CD4-positive, alpha-beta T cell treated with Interleukin-12 subunit alpha and Interleukin-12 subunit beta, for 1 hour (primary cell): ENCODE measurements around the gene SLC22A14.
"Not testable (repeated sequence)": the region's sequence is repeated elsewhere in the genome, so short reads cannot be mapped to it uniquely, and the experiment has no call there.

ENCODE experiments used
- DNase-seq: peaks from one replicate; pipeline ENCODE4 v3.0.0-alpha.2; 2020

Gene SLC22A14, protein sequence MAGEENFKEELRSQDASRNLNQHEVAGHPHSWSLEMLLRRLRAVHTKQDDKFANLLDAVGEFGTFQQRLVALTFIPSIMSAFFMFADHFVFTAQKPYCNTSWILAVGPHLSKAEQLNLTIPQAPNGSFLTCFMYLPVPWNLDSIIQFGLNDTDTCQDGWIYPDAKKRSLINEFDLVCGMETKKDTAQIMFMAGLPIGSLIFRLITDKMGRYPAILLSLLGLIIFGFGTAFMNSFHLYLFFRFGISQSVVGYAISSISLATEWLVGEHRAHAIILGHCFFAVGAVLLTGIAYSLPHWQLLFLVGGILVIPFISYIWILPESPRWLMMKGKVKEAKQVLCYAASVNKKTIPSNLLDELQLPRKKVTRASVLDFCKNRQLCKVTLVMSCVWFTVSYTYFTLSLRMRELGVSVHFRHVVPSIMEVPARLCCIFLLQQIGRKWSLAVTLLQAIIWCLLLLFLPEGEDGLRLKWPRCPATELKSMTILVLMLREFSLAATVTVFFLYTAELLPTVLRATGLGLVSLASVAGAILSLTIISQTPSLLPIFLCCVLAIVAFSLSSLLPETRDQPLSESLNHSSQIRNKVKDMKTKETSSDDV

DNA sequence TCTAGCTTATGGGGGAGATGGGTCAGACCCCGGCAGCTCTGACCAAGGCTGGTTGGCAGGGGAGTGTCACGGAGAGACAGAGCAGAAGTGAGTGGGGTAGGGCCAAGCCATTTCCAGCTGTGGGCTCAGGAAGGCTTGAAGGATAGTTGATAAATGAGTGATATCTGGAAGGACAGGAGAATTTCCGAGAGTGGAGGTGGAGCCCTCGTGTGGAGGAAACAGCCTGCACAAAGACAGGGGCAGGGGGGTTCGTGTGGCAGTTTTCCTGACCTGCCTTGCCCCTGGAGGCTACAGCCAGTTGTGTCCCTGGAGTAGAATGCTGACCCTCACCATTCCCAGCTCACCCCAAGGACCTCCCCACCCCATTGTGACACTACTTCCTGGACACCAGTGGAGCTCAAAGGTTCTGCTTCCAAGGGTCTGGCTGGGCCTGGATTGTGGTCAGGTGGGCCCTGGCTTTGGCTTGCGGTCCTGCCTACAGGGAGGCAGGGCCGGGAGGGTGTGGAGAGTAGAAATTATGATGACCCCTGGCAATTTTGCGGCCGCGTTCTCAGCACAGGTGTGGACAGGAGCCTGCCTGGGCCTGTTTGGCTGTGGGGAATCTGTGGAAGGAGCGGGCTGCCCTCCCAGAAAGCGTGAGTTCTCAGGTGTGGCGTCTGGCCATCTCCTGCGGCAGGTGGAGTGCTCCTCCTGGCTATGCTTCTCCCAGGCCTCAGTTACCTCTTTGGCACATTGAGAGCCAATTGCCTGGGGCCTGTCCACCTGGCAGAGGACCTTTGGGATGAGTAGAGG is at the start of gene SLC22A14:
Gene SLC22A14, plus strand, starts transcription at position 400 of the 792 bp plus-strand sequence. CDS start 23,733 bp downstream, outside the sequence.
- DNase-seq, result no peak

- no peak for DNase-seq
Measured at GRCh38 chr3:38232701-38233100, 49.4 kb upstream of the SLC22A14 start.

DNA sequence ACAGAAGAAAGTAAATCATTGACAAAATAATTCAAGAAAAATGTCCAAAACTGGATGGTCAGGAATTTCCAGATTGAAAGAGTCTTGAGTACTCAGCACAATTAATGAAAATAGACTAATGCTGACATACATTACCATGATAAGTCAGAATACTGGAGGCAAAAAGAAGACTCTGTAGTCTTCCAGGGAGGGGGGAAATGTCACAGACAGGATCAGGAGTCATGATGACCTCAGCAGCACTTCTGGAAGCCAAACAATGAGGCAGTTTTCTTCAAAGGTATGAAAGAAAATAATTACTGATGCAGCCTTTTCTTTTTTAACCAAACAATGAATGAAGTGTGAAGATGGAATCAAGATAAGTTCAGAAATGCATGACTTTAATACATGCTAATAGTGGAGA is 46.6 kb upstream of the SLC22A14 start:
- no peak for DNase-seq

GRCh38 chr3:38238416-38239008 is 43.6 kb upstream of the SLC22A14 start:
- no peak for DNase-seq

DNA sequence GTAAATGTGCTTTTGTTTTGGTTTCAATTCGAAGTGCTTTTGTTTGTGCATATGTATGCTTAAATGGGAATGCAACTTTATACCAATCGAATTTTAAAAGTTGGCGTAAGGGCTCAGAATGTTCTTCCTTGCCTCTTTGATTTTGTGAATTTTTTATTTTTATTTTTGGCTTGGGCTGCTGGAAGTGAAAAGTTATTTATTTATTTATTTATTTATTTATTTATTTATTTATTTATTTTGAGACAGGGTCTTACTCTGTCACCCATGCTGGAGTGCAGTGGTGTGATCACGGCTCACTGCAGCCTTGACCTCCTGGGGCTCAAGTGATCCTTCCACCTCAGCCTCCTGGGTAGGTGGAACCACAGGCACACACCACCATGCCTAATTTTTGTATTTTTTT is 39.3 kb upstream of the SLC22A14 start:
- not testable (repeated sequence) for DNase-seq

DNA sequence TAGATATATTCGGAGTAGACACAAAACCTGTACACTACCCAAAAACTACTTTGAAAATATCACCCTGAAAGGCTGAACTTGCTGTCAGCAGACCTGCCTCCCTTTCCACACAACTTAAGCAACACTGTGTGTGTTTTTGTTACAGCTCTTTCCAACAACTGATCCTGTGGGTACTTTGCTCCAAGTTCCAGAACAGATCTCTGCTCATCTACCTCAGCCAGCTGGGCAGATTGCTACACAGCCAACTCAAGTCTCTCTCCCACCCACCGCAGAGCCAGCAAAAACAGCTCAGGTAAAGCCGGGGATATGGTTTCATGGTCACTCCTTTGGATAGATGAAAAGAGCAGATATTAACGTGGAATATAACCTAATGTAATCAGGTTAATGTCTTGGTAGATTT is 36.2 kb upstream of the SLC22A14 start:
- no peak for DNase-seq

- DNase-seq, result no peak
Measured at GRCh38 chr3:38247366-38248035, 34.6 kb upstream of the SLC22A14 start.

DNA sequence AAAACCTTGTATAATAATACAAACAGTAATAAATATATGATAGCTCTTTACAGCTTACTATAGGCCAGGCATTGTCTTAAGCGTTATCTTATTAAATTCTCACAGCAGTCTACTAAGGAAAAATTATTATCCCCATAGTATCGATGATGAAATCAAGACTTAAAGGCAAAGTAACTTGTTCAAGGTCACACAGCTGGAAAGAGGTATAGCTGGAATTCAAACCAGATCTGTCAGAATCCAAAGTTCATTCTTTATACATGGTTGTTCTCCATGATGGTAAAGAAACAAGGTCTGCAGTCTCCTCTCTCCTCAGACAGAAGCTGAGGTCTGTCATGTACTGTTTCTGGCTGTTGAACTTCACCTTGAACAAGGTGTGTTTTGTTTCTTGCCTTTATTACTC is 31.9 kb upstream of the SLC22A14 start:
- no peak for DNase-seq

GRCh38 chr3:38251197-38251596 is 30.9 kb upstream of the SLC22A14 start:
- no peak for DNase-seq

- no peak for DNase-seq
Measured at GRCh38 chr3:38253704-38254103, 28.4 kb upstream of the SLC22A14 start.

DNA sequence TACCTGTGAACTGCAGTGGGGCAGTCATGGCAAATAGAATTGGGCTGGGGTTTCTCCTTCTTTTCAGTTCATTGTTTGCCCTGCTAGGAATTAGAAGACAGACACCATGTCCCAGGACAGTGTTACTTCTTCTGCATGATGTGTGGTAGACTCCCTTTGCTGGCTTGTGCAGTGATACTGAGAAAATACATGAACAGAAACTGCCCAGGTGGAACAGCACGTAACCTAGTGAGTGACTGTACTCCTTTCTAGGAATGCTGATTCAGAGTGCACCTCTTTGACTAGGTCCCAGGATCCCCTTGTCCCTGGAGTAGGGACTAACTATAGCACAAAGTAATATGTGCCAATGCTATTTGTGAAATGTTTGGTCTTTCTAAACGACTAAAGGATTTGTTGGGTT is 27.2 kb upstream of the SLC22A14 start:
- DNase-seq, result no peak

GRCh38 chr3:38255627-38256026 is 26.5 kb upstream of the SLC22A14 start:
- DNase-seq, result no peak

DNA sequence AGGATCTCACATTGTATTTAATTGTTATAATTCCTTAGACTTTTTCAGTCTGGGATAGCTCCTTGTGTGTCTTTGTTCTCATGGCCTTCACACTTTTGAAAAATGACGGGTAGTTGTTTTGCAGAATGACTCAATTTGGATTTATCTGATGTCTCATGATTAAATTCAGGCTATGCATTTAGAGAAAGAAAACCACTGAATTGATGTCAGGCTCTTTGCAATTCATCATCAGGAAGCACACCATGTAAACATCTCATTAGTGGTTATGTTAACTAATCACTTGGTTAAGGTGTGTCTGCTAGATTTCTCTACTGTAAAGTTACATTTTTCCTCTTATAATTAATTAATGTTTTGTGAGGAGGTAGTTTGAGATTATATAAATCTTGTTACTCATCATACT is 24.5 kb upstream of the SLC22A14 start:
- DNase-seq, result no peak

DNA sequence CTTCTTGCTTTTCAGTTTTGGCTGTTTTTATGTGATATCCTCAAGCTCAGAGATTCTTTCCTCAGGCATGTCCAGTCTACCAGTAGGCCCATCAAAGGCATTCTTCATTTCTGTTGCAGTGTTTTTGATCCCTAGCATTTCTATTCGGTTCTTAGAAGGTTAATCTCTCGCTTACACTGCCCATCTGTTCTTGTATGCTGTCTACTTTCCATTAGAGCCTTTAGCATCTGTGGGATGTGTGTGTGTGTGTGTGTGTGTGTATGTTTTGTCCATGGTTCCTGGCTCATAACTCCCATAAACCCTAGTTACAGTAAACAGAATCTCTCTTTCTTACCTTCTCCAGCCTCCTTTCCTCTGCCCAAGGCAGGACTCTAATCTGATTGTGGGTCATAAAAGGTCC is 21.6 kb upstream of the SLC22A14 start:
- no peak for DNase-seq

DNA sequence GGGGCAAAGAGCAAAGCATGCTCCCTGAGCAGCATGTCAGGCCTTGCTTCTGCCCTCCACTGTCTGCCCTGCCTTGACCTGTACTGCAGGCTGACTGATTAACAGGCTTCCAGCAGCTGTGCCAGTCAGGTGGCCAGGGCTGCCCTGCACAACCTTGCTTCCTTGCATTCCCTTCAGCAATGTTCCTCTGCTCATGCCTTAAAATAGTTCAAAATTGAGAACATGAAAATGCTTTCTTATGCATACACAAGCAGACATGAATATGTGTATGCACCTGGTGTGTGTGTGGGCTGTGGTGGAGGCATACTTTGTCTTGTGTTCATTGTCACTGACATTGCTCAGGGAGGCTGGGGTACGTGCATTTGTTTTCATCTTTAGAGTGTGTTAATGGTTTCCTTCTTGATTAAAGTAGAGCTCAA is 17.7 kb upstream of the SLC22A14 start:
- DNase-seq, result no peak

DNA sequence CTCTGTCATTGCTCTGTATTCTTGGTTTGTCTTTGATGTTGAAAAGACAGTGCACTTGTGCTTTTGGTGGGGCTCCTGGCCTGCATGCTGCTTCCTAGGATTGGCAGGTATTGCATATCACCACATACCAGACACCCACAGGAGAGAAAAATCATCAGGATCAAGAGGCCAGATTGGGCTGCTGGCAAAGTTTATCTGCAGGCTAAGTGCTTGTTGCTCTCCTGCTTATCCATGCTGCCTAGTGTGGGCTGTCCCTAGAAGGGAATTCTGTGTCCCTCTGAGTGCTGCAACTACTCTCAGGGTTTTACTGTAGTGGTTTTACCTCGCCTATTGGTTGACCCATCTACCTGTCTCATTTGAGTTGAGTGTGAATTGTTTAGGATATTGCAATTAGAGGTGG is 17.3 kb upstream of the SLC22A14 start:
- DNase-seq, result no peak

- DNase-seq, result no peak
Measured at GRCh38 chr3:38265604-38266307, 16.3 kb upstream of the SLC22A14 start, which contains the start of gene SLC22A13. Gene SLC22A13 (plus strand): TSS chr3:38265812. CDS start chr3:38265861, 49 bp downstream.

DNA sequence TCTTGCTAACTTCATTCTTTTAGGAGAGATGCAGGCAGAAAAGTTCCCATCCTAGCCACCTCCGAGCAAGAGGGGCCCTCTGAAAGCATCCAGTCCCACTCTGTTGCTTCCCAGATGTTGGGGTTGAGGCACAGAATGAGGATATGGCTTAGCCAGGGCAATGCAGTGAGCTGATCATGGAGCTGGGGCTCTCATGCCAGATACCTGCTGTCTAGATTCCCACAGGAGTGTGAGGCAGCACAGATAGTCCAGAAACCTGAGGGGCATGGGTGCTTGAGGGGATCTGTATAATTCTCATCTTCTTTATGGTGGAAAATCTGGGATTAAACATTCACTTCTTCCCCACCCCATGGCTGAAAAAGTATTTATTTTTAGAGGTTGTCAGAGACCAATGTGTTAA is 15.3 kb upstream of the SLC22A14 start:
- no peak for DNase-seq

DNA sequence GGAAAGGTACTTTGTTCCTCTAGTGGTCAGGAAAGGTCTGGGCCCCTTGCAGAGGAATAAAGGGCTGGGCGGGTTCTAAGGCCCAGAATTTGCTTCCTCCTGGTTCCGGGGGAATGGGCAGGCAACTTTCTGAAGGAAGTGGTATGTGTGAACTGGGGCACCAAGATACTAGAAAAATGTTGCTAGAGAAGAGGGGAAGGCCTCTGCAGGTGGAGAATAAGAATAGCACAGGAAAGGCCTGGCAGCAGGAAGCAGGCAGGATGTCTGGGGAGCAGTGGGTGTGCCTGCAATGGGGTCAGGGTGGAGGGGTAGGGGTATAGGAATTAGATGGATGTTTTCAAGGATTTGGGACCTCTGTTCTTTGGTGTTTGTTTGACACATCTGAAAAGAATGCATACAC is 14.4 kb upstream of the SLC22A14 start:
- no peak for DNase-seq

- DNase-seq, result no peak
Measured at GRCh38 chr3:38268087-38268486, 14.0 kb upstream of the SLC22A14 start.

- DNase-seq, result no peak
Measured at GRCh38 chr3:38268522-38268921, 13.6 kb upstream of the SLC22A14 start.

DNA sequence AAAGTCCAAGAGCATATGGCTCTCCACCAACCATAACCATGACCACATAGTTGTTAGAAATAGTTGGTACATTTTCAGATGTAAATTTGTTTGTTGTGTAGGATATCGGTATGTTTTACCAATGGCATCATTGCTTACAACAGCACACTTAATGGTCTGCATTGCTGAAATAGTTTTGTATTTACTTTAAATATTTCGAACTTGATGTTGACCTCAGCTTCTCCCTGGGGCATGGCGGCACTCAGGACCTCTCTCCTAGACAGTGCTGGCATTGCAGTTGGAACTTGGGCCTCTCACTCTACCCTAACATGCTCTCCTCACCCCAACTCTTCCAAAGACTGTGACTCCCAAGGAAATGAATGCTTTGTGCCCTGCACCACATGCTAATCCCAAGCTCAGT is 11.5 kb upstream of the SLC22A14 start:
- DNase-seq, result no peak
